Testis (tissue), 2 donors: ENCODE data around the gene CD24.

Experiments
- POLR2A ChIP-seq: fragments of 450-650 bp; IDR thresholded peaks from one replicate; pipeline ENCODE4 v1.6.1; 2017; ENCODE audit warnings: antibody characterized with exemption, mild to moderate bottlenecking, moderate library complexity
- TF ChIP-seq, protein P1 (sequence below), 3 experiments: fragments of 450-650 bp in 2 of 3; fragments of 200-600 bp in 1 of 3; sonication (generic) in 1 of 3; IDR thresholded peaks; one replicate each; pipeline ENCODE4 v1.5.1; 2016 to 2019; ENCODE audit warnings: antibody characterized with exemption in 3 of 3, mild to moderate bottlenecking in 2 of 3, moderate library complexity in 1 of 3

DNA sequence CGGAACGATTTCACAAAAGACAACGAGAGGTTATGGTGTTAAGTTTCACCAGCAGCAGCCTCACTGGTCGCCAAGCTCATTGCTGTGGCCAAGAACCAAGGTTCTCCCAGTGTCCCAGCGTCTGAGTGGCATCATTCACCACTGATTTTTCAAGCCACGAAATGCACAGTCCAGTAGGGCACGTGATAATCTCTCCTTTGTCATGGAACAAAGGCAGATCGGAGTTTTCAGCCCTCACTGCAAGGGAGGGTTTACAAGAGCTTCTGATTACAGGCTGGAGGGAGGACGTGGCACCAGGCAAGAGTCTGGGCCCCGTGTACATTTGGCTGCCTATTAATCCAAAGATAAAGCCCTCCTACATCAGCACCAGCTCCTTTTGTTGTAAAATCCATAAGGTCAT is 2.0 kb downstream of the CD24 start:
- TF ChIP-seq, protein P1, sequence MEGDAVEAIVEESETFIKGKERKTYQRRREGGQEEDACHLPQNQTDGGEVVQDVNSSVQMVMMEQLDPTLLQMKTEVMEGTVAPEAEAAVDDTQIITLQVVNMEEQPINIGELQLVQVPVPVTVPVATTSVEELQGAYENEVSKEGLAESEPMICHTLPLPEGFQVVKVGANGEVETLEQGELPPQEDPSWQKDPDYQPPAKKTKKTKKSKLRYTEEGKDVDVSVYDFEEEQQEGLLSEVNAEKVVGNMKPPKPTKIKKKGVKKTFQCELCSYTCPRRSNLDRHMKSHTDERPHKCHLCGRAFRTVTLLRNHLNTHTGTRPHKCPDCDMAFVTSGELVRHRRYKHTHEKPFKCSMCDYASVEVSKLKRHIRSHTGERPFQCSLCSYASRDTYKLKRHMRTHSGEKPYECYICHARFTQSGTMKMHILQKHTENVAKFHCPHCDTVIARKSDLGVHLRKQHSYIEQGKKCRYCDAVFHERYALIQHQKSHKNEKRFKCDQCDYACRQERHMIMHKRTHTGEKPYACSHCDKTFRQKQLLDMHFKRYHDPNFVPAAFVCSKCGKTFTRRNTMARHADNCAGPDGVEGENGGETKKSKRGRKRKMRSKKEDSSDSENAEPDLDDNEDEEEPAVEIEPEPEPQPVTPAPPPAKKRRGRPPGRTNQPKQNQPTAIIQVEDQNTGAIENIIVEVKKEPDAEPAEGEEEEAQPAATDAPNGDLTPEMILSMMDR (IDR thresholded peaks at IDR 0.05), result no peak
- TF ChIP-seq POLR2A, result no peak
